Measurements from ENCODE around the gene DUSP22.

The DUSP22 gene

DNA sequence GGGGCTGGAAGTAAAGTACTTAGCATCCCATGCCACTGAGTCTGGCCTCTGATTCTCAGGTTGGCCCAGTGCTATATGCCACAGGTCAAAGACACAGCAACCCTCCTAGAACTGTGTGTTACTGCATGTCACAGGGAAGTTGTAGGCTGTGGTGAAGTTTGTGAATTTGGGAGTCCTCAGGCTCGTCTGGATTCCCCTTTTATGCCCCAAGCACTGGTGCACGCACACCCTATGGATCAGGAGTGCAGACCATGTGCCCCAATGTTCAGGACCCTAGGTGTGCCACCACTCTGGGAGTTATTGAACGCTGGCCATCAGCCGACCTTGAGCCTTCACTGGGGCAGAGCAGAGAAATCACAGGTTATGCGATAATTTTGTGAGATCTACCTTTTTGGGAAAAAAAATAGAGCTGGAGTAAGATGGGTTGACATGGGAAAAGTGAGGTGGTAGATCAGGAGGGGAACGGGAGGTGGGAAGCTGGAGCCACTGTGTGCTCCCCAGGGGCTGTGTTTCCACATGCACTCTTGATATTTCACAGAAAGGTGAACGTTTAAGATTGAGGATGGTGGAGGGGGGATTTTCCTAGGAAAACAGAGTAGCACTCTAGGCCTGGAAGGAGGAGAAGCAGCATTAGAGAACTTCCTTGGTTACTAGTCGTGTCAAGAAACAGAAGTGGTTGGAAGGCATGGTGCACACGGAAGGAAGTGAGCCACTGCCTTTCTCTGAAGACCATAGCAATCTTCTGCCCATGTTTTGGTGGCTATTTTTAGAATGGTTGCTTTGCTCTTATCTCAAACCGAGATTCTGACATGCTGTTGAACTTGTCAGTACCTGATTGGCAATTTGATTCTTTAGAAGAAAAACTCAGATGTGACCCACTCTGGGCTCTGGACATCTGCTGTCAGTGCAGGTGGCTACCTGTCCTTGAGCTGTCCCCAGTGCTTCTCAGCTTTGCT lies 44.1 kb downstream of the DUSP22 start:
- no peak for DNase-seq (ENCODE audit: low read depth in 2 of 3, low spot score in 1 of 3)

DNA sequence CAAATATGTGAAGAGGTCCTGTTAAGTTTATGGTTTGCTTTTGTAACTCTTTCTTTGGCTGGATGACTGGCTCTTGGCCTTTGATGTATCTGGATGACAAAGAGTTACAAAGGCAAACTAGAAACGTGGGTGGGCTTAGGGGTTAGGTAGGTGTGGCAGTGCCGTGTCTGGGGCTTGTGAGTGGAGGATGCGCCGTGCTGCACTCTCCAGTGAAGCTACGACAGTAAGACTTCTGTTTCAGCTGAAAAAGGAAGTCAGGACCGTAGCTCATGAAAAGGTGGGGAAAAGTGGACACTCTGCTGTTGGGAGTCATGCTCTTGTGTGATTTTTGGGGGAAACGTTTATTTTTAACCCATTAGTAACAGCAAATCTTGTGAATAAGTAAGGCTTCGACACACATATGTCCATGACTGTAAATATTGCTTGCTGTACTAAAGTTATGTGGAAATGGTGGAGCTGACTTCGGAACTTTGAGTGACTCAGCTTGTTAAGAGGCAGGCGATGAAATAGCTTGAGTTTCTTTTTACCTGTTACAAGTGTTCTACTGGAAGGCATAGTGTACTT lies 45.6 kb downstream of the DUSP22 start:
- no peak for DNase-seq (ENCODE audit: low read depth in 2 of 3, low spot score in 1 of 3)

DNA sequence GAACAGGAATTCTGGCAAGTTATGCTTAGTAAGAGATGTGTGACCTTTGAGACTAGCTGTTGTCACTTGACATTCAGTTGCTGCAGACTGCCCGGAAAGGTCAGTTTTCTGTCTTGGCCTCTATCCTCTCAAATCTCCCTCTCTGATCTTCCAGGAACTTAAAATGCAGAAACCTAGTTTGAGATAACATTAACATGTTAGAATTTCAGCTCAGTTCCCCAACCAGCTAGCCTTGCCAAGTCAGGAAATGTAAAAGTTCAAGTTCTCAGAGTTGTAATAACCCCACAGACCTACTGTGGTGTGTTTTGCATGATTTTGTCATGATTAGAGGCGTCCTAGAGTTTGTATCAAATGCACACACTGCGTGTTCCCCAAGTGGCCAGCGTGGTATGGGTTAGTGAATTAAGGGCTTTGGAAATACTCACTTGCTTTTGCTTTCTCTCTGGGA lies 46.6 kb downstream of the DUSP22 start:
- DNase-seq (ENCODE audit: low read depth in 2 of 3, low spot score in 1 of 3): no peak

DNA sequence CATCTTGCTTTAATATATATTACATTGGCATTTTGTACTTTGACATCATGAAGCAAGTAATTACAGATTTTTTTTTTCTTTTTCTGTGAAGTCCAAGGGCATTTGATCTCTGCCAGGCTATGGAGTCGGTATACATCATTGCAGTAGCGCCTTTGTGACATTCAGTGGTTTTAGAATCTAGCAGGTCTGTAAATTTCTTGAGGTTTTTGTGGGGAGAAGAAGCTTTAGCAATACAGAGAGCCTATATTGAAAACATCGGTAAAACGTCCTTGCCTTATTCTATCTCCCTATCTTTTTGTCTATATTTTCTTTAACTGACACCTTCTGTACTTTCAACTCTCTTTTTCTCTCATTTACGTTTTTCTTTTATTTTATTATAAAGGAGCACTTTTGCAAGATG lies 47.2 kb downstream of the DUSP22 start:
- DNase-seq (ENCODE audit: low read depth in 2 of 3, low spot score in 1 of 3): no peak

DNA sequence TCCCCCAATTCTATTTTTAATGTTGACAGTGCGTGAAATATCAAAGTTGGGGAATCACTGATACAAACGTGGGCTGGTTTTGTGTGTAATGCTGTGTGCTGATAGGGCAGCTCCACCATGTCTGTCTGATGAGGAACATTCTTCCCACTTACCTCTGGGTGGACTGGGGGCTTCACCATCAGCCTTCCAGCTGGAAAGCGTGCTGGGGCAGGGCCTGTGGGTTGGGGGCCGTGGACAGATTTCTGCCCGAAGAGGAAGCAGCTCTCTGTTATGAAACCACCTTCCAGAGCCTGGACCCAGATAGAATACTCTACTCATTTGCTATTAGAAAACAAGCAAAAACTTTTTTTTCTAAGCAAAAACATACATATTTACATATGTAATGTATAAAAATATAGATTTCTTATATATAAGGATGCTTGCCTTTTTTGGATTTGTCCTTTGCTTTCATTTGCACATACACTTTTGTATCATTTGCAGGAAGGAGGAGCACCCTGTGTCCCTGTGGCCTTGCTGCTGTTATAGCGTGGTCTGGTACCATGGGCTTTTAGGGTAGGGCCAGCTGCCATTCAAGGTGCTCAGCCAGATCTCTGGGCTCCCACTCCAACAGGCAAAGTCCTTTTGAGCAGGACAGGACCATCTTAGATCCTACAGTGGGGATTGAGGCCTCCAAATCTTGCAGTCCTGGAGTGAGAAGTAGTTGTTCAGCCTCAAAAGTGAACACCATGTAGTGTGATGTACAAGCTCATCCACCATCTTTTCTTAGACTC lies 48.1 kb downstream of the DUSP22 start:
- no peak for DNase-seq (ENCODE audit: low read depth in 2 of 3, low spot score in 1 of 3)

DNA sequence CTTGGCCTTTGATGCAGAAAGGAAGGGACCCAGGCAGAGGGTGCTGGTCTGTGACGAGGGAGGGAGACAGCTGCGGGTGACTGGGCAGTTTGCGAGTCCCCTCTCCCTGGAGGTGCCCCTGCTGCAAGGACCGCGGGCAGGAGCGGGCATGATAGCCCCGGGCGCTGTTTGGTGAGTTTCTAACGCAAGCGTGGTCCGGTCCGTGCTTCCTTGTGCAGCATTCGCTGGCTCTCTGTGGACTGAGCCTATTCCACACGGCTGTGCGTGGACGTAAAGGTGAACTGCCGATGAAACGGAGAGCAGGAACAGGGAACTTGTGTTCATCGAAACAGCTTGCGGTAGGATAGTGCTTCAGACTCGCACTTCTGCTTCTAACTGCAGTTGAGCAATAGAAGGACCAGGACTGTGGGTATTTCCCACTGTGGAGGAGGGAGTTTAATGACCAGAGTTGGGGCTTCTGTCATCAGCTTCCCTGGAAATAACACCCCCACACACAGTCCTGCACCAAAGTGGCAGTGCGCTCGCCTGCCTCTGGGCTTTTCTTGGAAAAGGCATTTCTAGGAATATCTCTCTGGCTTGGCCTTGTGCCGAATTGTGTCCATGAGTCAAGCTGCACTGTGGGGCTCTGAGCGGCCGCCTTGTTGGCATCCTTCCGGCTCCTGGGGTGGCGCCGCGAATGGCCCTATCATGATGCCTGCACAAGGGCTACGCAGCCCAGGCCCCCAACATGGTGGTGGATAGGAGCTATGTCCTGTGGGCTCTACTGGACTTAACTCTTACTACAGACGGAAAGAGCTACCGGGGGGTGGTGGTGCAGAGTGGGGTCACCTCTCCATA lies 48.9 kb downstream of the DUSP22 start:
- no peak for DNase-seq (ENCODE audit: low read depth in 2 of 3, low spot score in 1 of 3)

DNA sequence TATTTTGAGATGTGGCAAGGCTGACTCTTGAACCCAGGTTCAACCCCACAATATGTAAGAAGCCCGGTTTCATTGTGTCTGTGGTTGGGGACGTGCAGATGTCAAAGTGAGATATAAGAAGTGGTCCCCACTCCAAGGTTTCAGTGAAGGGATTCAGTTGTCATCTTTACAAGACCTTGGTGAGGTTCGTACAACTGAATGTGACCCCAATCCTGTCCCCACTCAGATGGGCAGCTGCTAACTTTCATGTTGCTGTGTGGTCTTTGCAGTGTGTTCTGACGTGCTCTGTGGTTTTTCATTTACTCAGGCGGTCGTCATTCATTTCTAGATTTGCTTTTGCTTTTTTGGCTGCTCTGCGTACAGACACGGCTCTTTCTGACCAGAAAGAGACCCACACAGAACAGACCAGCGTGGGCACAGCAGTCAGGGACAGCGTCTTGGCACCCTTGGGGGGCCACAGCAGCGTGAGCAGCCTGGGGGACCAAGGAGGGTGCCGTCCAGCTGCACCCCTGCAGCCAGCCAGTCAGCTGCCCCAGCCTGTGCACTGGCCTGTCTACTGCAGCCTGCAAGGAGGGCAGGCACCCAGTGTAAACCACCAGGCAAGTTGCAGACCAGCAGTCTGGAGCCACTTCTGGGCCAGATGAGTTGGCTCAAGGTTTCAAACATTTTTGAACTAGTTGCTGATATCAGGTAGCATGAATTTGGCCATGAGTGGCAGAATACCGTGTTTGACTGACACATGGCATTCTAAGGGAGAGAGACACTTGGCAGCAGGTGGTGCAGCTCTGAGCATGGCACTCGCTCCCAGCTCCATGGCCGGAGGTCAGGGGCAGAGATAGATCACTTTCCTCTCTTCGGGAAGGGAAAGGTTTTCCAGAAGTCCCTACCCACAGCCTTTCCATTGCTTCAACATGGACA lies 49.9 kb downstream of the DUSP22 start:
- no peak for DNase-seq (ENCODE audit: low read depth in 2 of 3, low spot score in 1 of 3)

DNA sequence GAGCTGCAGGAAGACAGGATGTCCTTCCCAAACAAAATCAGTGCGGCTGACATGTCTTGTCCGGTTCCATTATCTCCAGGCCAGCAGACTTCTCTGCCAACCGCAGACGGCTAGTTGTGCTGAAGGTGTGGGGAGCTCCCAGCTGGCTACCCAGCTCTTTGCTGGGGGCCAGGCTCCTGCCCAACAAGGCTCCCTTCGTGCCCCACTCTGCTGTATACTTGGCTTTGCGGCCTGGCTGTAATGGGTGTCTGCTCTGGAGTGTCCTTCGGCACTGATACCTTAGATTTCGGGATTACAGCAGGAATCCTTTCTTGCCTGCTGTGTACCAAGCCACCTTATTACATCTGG lies 50.5 kb downstream of the DUSP22 start:
- DNase-seq (ENCODE audit: low read depth in 2 of 3, low spot score in 1 of 3): no peak

DNA sequence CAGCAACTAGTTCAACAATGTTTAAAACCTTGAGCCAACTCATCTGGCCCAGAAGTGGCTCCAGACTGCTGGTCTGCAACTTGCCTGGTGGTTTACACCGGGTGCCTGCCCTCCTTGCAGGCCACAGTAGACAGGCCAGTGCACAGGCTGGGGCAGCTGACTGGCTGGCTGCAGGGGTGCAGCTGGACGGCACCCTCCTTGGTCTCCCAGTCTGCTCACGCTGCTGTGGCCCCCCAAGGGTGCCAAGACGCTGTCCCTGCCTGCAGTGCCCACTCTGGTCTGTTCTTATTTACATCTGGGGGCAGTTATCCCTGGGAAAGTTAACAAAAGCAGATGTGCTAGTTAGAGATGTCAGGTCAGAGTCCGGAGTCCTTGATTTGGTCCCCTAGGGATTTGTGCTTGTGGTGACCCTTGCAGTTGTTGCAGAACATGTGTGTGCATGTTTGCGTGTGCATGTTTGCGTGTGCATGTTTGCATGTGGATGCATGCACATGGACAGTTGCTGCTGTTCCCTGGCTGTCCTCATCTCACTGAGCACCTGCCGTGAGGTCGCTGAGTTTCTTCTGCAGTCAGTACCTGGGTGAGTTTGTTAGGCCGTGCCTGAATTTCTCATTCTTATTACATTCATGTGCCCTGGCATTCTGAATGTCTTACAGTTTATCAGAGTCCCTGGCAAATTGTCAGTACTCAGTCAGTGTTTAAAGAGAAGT lies 51.1 kb downstream of the DUSP22 start:
- DNase-seq (ENCODE audit: low read depth in 2 of 3, low spot score in 1 of 3): no peak

DNA sequence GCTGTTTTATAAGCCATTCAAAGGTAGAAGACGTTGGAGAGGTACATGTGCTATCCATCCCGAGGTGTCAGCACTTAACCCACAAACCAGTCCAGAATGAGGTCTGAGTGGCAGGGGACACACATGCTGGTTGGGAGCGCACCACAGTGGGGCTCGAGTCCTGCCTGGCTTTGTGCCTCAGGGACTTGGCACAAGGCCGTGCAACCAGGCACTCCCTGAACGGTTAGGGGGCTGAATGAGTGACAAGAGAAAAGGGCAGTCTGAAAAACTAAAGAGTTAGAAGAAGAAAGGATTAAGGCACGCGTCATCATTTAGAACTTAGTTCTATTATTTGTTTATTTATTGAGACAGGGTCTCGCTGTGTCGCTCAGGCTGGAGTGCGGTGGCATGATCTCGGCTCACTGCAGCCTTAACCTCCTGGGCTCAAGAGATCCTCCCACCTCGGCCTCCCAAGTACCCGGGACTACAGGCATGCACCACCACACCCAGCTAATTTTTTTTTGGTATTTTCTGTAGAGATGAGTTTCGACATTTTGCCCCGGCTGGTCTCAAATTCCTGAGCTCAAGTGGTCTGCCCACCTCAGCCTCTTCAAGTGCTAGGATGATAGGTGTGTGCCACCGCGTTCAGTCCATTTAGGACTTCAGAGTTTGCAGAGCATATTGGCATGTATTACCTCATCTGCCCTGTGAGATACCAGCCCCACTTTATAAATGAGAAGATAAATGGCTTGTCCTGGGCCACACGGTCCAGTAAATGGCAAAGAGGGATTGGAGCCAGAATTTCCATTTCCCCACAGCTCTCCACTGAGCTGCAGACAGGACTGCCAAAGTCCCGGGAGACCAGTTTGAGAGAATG lies 51.9 kb downstream of the DUSP22 start:
- no peak for DNase-seq (ENCODE audit: low read depth in 2 of 3, low spot score in 1 of 3)

DNA sequence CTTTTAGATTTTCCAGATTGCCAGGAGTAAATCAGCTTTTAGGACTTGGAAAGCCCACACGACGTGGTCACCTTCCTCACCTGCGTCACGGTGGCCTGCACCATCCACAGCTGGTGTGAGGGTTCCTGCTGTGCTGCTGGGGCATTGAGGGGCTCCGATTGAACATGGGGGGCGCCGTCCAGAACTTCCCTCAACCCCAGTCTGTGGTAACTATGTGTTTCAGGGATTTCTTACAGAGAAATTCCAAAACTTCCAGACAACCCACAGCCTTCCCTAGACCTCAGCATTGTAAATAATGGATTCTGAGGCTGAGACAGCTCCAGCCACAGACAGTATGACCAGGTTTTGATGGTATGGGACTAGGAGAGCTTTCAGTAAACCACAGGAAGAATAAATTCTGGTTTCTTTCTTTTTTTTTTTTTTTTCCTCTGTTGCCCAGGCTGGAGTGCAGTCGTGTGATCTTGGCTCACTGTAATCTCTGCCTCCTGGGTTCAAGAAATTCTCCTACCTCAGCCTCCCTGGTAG lies 52.6 kb downstream of the DUSP22 start:
- DNase-seq (ENCODE audit: low read depth in 2 of 3, low spot score in 1 of 3): no peak

DNA sequence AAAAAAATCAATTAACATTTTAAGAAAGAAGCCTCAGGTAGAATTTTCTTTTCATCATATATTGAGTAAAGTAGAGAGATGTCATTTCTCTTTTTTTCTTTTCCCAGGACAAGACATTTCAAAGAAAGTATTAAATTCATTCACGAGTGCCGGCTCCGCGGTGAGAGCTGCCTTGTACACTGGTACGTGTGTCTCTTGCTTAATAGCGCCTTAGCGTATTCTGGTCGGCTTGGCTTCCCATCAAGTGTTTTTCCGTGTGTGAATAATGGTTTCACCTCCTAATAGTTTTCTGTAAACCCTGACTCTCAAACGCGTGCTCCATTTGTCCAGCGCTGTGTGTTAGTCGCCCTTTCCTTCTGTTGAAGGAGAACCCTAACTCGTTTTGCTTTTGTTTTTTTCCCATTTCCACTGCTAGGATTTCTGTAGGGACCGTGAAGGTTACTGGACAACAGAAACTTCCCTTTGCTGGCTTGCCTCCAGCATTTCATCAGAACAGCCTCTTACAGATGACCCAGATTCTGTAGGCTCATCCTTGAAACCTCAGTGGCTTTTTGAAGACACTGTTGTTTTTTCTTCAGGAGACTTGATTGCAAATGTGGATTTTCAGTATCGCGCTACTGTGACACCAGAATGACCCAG lies 53.6 kb downstream of the DUSP22 start:
- no peak for DNase-seq (ENCODE audit: low read depth in 2 of 3, low spot score in 1 of 3)

DNA sequence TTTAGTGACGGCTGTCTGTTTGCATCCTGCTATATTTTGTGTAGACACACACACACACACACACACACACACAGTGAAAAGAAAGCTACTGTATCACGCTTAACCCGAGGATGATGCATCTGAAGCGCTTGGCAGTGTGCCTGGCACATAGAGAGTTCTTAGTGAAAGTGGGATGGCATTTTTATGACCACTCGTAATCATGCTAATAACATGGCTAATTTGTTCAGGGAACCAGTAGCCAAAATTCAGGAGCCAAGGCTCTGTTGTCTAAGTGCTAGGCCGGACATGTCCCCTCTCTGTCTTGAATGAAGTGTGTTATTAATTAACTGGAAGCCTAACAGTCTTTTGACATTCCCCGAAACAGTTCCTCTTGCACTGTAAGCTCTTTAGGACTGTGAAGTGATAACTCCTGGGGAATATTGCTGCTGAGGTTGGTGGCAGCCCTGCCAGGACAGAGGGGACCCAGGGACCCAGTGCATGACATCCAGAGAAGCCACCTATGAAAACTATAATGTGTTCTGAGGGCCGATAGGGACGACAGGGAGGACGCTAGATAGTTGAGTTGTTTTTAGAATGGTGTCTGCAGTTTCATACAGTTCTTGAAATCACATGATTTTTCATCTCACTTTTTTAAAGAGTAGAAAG lies 54.2 kb downstream of the DUSP22 start:
- DNase-seq (ENCODE audit: low read depth in 2 of 3, low spot score in 1 of 3): no peak

DNA sequence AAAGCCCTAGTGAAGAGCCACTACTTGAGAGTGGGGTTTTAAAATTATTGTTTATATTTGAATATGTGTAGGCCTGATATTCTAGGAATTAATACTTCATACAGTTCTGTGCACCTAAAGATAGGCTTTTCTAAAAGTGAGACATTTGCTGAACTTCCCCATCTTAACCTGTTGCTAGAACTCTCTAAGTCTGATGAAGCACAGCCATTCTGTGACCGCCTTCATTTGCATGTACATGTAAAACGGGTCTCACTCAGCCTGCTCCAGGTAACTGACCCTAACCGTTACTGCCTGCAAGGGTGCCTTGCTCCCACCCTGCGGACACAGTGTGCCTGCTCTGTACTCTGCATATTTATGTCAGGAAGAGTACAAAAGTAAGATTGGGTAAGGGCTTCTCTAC lies 54.9 kb downstream of the DUSP22 start:
- no peak for DNase-seq (ENCODE audit: low read depth in 2 of 3, low spot score in 1 of 3)

DNA sequence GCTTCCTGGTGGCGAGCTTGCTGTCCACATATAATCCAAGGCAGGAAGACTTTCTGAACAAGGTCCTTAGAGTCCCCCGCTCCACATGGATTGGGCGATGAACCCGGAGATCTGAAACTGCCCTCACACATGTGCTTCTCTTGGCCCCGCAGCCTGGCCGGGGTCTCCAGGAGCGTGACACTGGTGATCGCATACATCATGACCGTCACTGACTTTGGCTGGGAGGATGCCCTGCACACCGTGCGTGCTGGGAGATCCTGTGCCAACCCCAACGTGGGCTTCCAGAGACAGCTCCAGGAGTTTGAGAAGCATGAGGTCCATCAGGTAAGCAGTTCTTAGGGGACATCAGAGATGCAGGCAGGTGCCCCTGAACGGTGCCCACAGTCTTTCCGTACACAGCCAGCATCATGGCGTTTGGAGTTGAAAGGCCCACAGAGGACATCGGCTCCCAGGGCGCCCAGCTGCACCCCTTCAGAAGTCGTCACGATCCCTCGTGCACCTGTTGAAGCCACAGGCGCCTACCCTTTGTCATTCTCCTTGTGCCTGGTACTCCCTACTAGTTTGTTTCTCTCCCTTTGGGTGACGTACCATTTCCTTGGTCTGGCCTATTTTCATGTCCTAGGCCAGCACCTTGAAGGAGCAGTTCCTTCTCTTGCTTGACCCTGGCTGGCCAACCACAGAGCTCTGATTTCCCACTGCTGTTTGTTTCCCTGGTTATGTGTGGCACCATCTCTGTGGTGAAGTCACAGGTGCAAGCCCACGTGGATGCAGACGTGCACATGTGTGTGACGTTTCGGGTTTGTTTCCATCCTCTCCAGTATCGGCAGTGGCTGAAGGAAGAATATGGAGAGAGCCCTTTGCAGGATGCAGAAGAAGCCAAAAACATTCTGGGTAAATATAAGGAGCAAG lies 55.9 kb downstream of the DUSP22 start:
- DNase-seq (ENCODE audit: low read depth in 2 of 3, low spot score in 1 of 3): no peak

DNA sequence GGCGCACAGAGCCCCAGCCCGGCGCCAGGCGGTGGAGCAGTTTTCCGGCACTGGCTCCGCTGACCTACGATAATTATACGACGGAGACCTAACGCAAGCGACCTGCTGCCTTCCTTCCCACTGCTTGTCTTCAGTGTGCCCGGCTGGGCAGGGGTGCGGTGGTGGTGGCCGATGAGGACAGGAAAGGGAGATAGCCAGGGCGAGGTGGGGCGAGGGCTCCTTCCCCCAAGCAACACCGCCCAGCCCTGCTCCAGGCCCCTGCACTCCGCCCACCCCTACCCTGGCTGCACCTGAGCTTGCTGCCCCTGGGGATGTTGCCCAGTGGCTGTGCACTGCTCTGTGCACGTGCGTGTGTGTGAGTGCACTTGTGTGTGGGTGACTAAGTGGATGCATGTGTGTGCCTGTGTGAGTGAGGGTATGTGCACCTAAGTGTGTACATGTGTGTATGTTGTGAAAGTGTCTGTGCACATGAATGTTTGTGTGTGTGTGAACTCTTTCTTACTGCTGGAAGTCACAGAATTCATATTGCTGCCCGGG lies 56.6 kb downstream of the DUSP22 start:
- DNase-seq (ENCODE audit: low read depth in 2 of 3, low spot score in 1 of 3): no peak
